CD4-positive, alpha-beta memory T cell (primary cell): ENCODE data around the gene NCAPD2. TPM values are rescaled to one million over a fixed set of nuclear protein-coding genes. Genes with fewer than 3 reads are reported as not detected.

Experiments
- CTCF ChIA-PET: fragments of 350-600 bp; sonication (Branson Sonifier 250); formaldehyde crosslinking; loops from one replicate; lab custom pipeline; 2021; ENCODE audit warnings: inconsistent platforms; ENCODE audit not compliant: partially characterized antibody; lab: Charles Lee
- POLR2A ChIA-PET: fragments of 350-600 bp; sonication (Branson Sonifier 250); formaldehyde crosslinking; loops from one replicate; lab custom pipeline; 2021; ENCODE audit not compliant: partially characterized antibody; lab: Charles Lee
- DNase-seq, 5 donors: peaks; one replicate each; pipeline versions ENCODE4 v3.0.0 to v3.0.0-alpha.2; 2020 to 2022; ENCODE audit warnings: mixed read lengths in 1 of 5
- H3K27ac ChIP-seq: one replicate; pipeline ENCODE4 v1.7.0; 2013; ENCODE audit warnings: low read depth, low read length
- H3K27me3 ChIP-seq: 2 replicates; pipeline ENCODE4 v1.7.0; 2013; ENCODE audit warnings: mild to moderate bottlenecking, low read length, moderate library complexity; ENCODE audit not compliant: insufficient read depth
- H3K36me3 ChIP-seq: 2 replicates; pipeline ENCODE4 v1.7.0; 2013; ENCODE audit warnings: mild to moderate bottlenecking, low read length, moderate library complexity; ENCODE audit not compliant: insufficient read depth
- H3K4me1 ChIP-seq: 2 replicates; pipeline ENCODE4 v1.7.0; 2013; ENCODE audit warnings: mild to moderate bottlenecking, low read length, moderate library complexity; ENCODE audit not compliant: insufficient read depth
- H3K4me3 ChIP-seq, 2 donors: one replicate each; pipeline ENCODE4 v1.7.0; 2013; ENCODE audit warnings: low read length in 2 of 2, mild to moderate bottlenecking in 1 of 2
- H3K9me3 ChIP-seq, 2 donors: one replicate each; pipeline ENCODE4 v1.7.0; 2013; ENCODE audit warnings: low read length in 2 of 2, control low read depth in 1 of 2; ENCODE audit not compliant: control insufficient read depth in 1 of 2
- H3K27ac Mint-ChIP-seq, 7 donors: one replicate each; pipeline ENCODE4 v1.8.0; 2020 to 2021; ENCODE audit warnings: mixed read lengths in 7 of 7, mild to moderate bottlenecking in 6 of 7, inconsistent platforms in 3 of 7, moderate library complexity in 3 of 7
- H3K27me3 Mint-ChIP-seq, 2 donors: one replicate each; pipeline ENCODE4 v1.8.0; 2020 to 2021; ENCODE audit warnings: mixed read lengths in 2 of 2
- H3K36me3 Mint-ChIP-seq, 2 donors: one replicate each; pipeline ENCODE4 v1.8.0; 2020 to 2021; ENCODE audit warnings: mixed read lengths in 2 of 2, inconsistent platforms in 1 of 2, mild to moderate bottlenecking in 1 of 2
- H3K4me1 Mint-ChIP-seq, 4 donors: one replicate each; pipeline ENCODE4 v1.8.0; 2020 to 2021; ENCODE audit warnings: mixed read lengths in 4 of 4, mild to moderate bottlenecking in 1 of 4
- H3K4me3 Mint-ChIP-seq, 8 donors: one replicate each; pipeline ENCODE4 v1.8.0; 2020 to 2021; ENCODE audit warnings: mixed read lengths in 8 of 8, mild to moderate bottlenecking in 7 of 8, moderate library complexity in 6 of 8, inconsistent platforms in 3 of 8
- H3K9me3 Mint-ChIP-seq, 8 donors: one replicate each; pipeline ENCODE4 v1.8.0; 2020 to 2021; ENCODE audit warnings: mixed read lengths in 8 of 8, mild to moderate bottlenecking in 5 of 8, inconsistent platforms in 3 of 8, moderate library complexity in 1 of 8
- intact Hi-C: fragments of 100-400 bp; cut with micrococcal nuclease; formaldehyde crosslinking; loops from one replicate; pipeline ENCODE4 v1.15.1; 2023
- polyA plus RNA-seq, 2 donors: library from polyadenylated mRNA; unstranded; fragments of 300-500 nt; fragmentation: Illumina TruSeq; gene quantifications; one replicate each; pipeline ENCODE4 v1.2.3, GENCODE V29; 2021
- total RNA-seq, 2 experiments: library from RNA; stranded (reverse); gene quantifications; one replicate each; pipeline ENCODE4 v1.2.3, GENCODE V29; 2021

NCAPD2 gene
- total RNA-seq (10 to 100 TPM; 38.1 to 39.8 TPM), polyA plus RNA-seq (10 to 100 TPM; 15.7 to 29.0 TPM)

GRCh38 chr12:6493497-6494257 is at the start of gene NCAPD2:
Gene NCAPD2, plus strand, starts transcription at chr12:6494102. Its CDS starts 997 bp downstream, at chr12:6495099.
- H3K4me3 Mint-ChIP-seq: peak within 1 kb of the TSS; percentile 89 to 98 (median 96)
- Histone ChIP-seq H3K9me3 (no peaks in the 10 kb centered on the region), H3K27ac (peak within 1 kb of the TSS; percentile 87), H3K36me3 (peaks cover 5% of the 10 kb centered on the region), H3K4me3 (peak within 1 kb of the TSS; percentile 98 to 99), H3K4me1 (peaks cover 37% of the 10 kb centered on the region), H3K27me3 (no peaks in the 10 kb centered on the region)
- intact Hi-C loops: loop anchor here (1.0 to 2.0 kb wide), 8 partner anchors 23 to 359 kb away; partner anchors contain the start of genes GAPDH, ING4, USP5 and VAMP1
- H3K27ac Mint-ChIP-seq: peak within 1 kb of the TSS; percentile 90 to 99 (median 97)
- peak; percentile 96 to 97 (median 96) for DNase-seq
- H3K27me3 Mint-ChIP-seq: no peaks in the 10 kb centered on the region
- ChIA-PET CTCF (interaction anchor here (0.8 to 2.7 kb wide), 9 partner anchors 24 to 158 kb away, joined by 3 to 11 read pairs (median 4); partner anchors contain the start of genes GAPDH and VAMP1), POLR2A (interaction anchor here (0.8 to 7.8 kb wide), 28 partner anchors 8 to 450 kb away, joined by 3 to 99 read pairs (median 5); partner anchors contain the start of genes C12orf57, COPS7A, GAPDH and NOP2)
- H3K36me3 Mint-ChIP-seq: peaks cover 7 to 30% of the 10 kb centered on the region in 2 donors
- peaks cover 26 to 46% (median 35%) of the 10 kb centered on the region in 4 donors for H3K4me1 Mint-ChIP-seq
- peaks cover 0 to 2% (median 0%) of the 10 kb centered on the region in 8 donors for H3K9me3 Mint-ChIP-seq

- Mint-ChIP-seq H3K4me3 (peak within 1 kb of the TSS; percentile 94 to 99 (median 98)), H3K36me3 (peaks cover 23 to 31% of the 10 kb centered on the region in 2 donors), H3K9me3 (no peaks in the 10 kb centered on the region), H3K27me3 (no peaks in the 10 kb centered on the region), H3K4me1 (peaks cover 28 to 67% (median 42%) of the 10 kb centered on the region in 4 donors), H3K27ac (peak within 1 kb of the TSS; percentile 91 to 99 (median 95))
- Histone ChIP-seq H3K4me1 (peaks cover 41% of the 10 kb centered on the region), H3K36me3 (peaks cover under 1% of the 10 kb centered on the region), H3K4me3 (peak within 1 kb of the TSS; percentile 94 to 99), H3K27ac (peak within 1 kb of the TSS; percentile 73), H3K27me3 (no peaks in the 10 kb centered on the region), H3K9me3 (no peaks in the 10 kb centered on the region)
- DNase-seq: peak; percentile 57 to 63 (median 58)
- intact Hi-C loops: loop anchor here (1.0 kb wide), 4 partner anchors 7 to 18 kb away; partner anchors contain the start of gene TAPBPL
- POLR2A ChIA-PET: interaction anchor here (0.6 to 18.0 kb wide), 17 partner anchors 7 to 187 kb away, joined by 3 to 728 read pairs (median 6); partner anchors contain the start of genes GAPDH, MRPL51, TAPBPL and VAMP1
- CTCF ChIA-PET: interaction anchor here (1.0 to 15.4 kb wide), 11 partner anchors 10 to 110 kb away, joined by 3 to 247 read pairs (median 5); partner anchors contain the start of genes GAPDH and VAMP1
Measured at GRCh38 chr12:6444704-6445688, 48.9 kb upstream of the NCAPD2 start, which contains the start of gene CD27. Gene CD27, plus strand, starts transcription at chr12:6444955. Its CDS starts 141 bp downstream, at chr12:6445096.

- Histone ChIP-seq H3K4me3 (no peak overlapping the region), H3K27me3 (no peaks in the 10 kb centered on the region), H3K4me1 (peaks cover 72% of the 10 kb centered on the region), H3K9me3 (no peaks in the 10 kb centered on the region), H3K36me3 (peaks cover 22% of the 10 kb centered on the region), H3K27ac (peak overlapping the region; percentile 99)
- ChIA-PET POLR2A (interaction anchor here (0.7 to 18.0 kb wide), 12 partner anchors 8 to 121 kb away, joined by 3 to 728 read pairs (median 36); partner anchors contain the start of genes GAPDH, MRPL51 and VAMP1), CTCF (interaction anchor here (1.0 to 15.4 kb wide), 8 partner anchors 12 to 127 kb away, joined by 3 to 247 read pairs (median 8); partner anchors contain the start of gene VAMP1)
- Mint-ChIP-seq H3K4me3 (peak overlapping the region; percentile 33 to 100 (median 97)), H3K9me3 (no peaks in the 10 kb centered on the region), H3K36me3 (peaks cover 53 to 71% of the 10 kb centered on the region in 2 donors), H3K27me3 (no peaks in the 10 kb centered on the region), H3K27ac (peak overlapping the region; percentile 86 to 99 (median 99)), H3K4me1 (peaks cover 46 to 82% (median 61%) of the 10 kb centered on the region in 4 donors)
- DNase-seq: no peak
- intact Hi-C loops: no loop called here
Measured at GRCh38 chr12:6450091-6450868, 43.6 kb upstream of the NCAPD2 start.

- Histone ChIP-seq H3K27ac (peak overlapping the region; percentile 99), H3K36me3 (peaks cover 22% of the 10 kb centered on the region), H3K4me1 (peaks cover 71% of the 10 kb centered on the region), H3K9me3 (no peaks in the 10 kb centered on the region), H3K4me3 (peak overlapping the region; percentile 80), H3K27me3 (no peaks in the 10 kb centered on the region)
- Mint-ChIP-seq H3K27me3 (no peaks in the 10 kb centered on the region), H3K36me3 (peaks cover 50 to 71% of the 10 kb centered on the region in 2 donors), H3K9me3 (no peaks in the 10 kb centered on the region), H3K4me1 (peaks cover 47 to 80% (median 62%) of the 10 kb centered on the region in 4 donors), H3K4me3 (peak overlapping the region; percentile 96 to 100 (median 98)), H3K27ac (peak overlapping the region; percentile 95 to 99 (median 99))
- no peak for DNase-seq
- intact Hi-C loops: no loop called here
- POLR2A ChIA-PET: interaction anchor here (0.6 to 18.0 kb wide), 20 partner anchors 8 to 401 kb away, joined by 3 to 728 read pairs (median 13); partner anchors contain the start of genes CDCA3, COPS7A, GAPDH and MRPL51
- CTCF ChIA-PET: interaction anchor here (0.9 to 15.4 kb wide), 7 partner anchors 12 to 127 kb away, joined by 3 to 247 read pairs (median 11); partner anchors contain the start of gene VAMP1
Measured at GRCh38 chr12:6450869-6451347, 43.0 kb upstream of the NCAPD2 start.

GRCh38 chr12:6451348-6452244 is 42.3 kb upstream of the NCAPD2 start, which contains the start of gene TAPBPL:
Gene TAPBPL, plus strand, starts transcription at chr12:6452042. Its CDS starts 207 bp downstream, at chr12:6452249.
- Histone ChIP-seq H3K4me3 (peak within 1 kb of the TSS; percentile 80), H3K36me3 (peaks cover 22% of the 10 kb centered on the region), H3K9me3 (no peaks in the 10 kb centered on the region), H3K27ac (peak within 1 kb of the TSS; percentile 99), H3K4me1 (peaks cover 68% of the 10 kb centered on the region), H3K27me3 (no peaks in the 10 kb centered on the region)
- DNase-seq: peak; percentile 85 to 94 (median 86)
- H3K27ac Mint-ChIP-seq: peak within 1 kb of the TSS; percentile 95 to 99 (median 99)
- no peaks in the 10 kb centered on the region for H3K27me3 Mint-ChIP-seq
- peak within 1 kb of the TSS; percentile 96 to 100 (median 98) for H3K4me3 Mint-ChIP-seq
- ChIA-PET CTCF (interaction anchor here (0.9 to 15.4 kb wide), 8 partner anchors 11 to 115 kb away, joined by 3 to 247 read pairs (median 8); partner anchors contain the start of gene VAMP1), POLR2A (interaction anchor here (0.6 to 18.0 kb wide), 23 partner anchors 9 to 400 kb away, joined by 3 to 728 read pairs (median 10); partner anchors contain the start of genes CDCA3, COPS7A, GAPDH and MRPL51)
- H3K9me3 Mint-ChIP-seq: no peaks in the 10 kb centered on the region
- intact Hi-C loops: loop anchor here (1.0 kb wide), 2 partner anchors 7 to 10 kb away; partner anchors contain the start of gene CD27
- H3K36me3 Mint-ChIP-seq: peaks cover 50 to 74% of the 10 kb centered on the region in 2 donors
- peaks cover 45 to 79% (median 64%) of the 10 kb centered on the region in 4 donors for H3K4me1 Mint-ChIP-seq
